GM18526 (cell line): ENCODE measurements around the gene MTURN.

ENCODE experiments used
- POLR2A ChIP-seq: IDR thresholded peaks from 3 replicates; pipeline ENCODE4 v1.6.1; 2011; ENCODE audit not compliant: insufficient read length; ENCODE audit errors: extremely low read depth

The MTURN gene

DNA sequence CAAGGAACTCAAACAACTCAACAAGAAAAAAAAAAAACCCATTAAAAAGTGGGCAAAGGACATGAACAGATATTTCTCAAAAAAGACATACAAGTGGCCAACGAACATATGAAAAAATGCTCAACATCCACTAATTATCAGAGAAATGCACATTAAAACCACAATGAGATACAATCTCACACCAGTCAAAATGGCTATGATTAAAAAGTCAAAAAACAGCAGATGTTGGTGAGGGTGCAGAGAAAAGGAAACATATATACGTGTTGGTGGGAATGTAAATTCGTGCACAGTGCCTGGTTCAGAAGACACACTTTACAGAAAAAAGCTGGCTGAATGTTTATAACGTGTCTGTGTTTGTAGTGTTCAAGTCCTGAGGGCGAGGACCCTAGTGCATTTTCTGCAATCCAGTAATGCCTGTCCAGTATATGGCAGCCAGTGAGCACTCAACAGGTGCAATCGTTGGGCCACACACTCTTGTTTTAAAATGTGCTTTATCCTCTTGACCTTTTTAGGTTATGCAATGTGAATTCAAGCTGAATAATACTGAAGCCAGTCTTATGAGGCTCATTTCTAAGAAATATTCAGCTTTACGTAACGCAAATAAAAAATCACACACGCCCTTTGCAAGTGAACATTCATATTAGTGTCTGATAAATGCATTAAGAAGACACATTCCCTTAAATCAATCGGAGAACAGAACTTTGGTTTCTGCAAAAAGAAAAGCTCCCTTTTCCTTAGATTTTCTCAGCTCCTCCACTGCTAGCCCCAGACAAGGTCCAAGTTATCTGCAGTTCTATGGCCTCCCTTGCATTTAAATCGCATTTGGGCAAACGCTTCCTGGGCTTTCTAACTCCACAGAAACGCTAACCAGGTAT is 813 bp upstream of the MTURN start:
- TF ChIP-seq POLR2A, result no peak

GRCh38 chr7:30135301-30136116 is 723 bp downstream of the MTURN start:
- no peak for TF ChIP-seq POLR2A

GRCh38 chr7:30136117-30136731 is 1.4 kb downstream of the MTURN start:
- TF ChIP-seq POLR2A, result no peak

DNA sequence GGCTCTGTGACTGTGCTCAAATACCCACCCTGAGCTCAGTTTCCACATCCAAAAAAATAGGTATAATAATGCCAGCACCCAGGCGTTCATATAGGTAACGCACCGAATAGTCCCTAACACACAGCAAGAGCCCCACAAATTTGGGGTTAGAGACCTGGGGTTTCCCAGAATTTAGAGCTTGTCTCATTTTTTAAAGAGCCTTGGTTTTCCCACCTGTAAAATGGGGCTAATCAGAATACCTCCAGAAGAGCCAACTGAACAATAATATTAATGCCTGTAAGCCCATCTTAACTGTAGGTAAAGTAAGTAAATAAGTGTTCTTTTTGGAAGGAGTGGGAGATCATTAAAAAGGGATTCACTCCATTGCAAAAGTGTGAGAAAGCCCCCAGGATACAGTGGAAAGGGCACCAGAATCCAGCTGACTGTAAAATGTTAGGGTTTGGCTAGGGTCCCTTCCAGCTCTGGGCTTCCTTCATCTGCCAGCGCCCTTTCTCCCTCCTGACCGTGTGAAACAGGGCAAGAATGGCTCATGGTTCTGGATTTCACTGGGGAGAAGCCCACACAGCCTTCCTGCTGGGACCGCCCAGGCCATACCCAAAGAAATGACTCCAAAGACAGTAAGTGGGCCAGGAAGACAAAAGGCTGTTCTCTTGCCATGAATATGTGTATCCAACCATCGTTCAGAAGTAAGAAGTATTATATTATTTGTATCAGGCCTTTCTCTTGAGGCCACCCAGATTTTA is 2.1 kb downstream of the MTURN start:
- no peak for TF ChIP-seq POLR2A

- TF ChIP-seq POLR2A, result no peak
Measured at GRCh38 chr7:30139836-30140384, 5.1 kb downstream of the MTURN start.

DNA sequence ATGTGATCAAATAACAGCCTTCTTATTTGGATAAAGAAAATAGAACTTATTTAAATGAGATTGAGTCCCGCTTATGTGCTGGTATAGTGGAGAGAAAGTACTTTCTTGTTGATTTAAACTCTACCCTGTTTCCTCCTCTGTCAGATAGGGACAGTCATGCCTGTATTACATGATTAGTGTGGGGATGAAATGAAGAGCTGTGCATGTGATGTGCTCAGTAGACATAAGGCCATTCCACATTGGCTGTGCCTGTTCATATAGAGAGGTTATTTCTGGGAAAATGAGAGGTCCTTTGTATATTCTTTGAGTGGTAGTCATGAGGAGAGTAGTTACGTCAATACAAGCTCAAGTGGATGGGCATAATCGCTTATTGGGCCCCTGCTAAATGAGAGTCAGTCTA is 5.7 kb downstream of the MTURN start:
- no peak for TF ChIP-seq POLR2A

DNA sequence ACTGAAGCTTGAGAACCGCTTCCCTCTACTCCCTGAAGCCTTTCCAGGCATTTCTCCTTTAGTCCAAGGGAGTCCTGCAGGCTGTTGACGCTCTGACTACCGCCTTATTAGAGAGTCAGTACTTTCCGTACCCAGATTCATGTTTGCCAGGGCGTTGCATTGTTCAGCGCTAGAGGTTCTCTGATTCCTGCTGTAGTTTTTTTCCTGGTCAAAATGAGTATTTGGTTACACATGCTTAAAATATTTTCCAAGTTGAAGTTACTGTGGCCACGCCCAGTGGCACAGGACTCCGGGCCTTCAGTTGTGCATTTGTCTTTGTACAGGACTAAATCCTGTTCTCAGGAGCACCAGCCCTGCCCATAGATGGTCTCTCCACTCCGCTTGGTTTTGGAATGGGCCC is 7.9 kb downstream of the MTURN start:
- no peak for TF ChIP-seq POLR2A

GRCh38 chr7:30143748-30144251 is 9.0 kb downstream of the MTURN start:
- no peak for TF ChIP-seq POLR2A

- no peak for TF ChIP-seq POLR2A
Measured at GRCh38 chr7:30144657-30145306, 10.0 kb downstream of the MTURN start.

GRCh38 chr7:30145426-30145970 is 10.7 kb downstream of the MTURN start:
- TF ChIP-seq POLR2A, result no peak

- no peak for TF ChIP-seq POLR2A
Measured at GRCh38 chr7:30146127-30146612, 11.4 kb downstream of the MTURN start.

- no peak for TF ChIP-seq POLR2A
Measured at GRCh38 chr7:30147223-30147622, 12.4 kb downstream of the MTURN start.

- no peak for TF ChIP-seq POLR2A
Measured at GRCh38 chr7:30147785-30148184, 13.0 kb downstream of the MTURN start.

- no peak for TF ChIP-seq POLR2A
Measured at GRCh38 chr7:30148426-30148825, 13.6 kb downstream of the MTURN start.

GRCh38 chr7:30148951-30149459 is 14.2 kb downstream of the MTURN start:
- TF ChIP-seq POLR2A, result no peak
